Pericardium fibroblast (primary cell): ENCODE measurements around the gene SC5D. TPM values are rescaled to one million over a fixed set of nuclear protein-coding genes. Genes with fewer than 3 reads are reported as not detected.

Experiments
- total RNA-seq: library from RNA; depleted of rRNA; stranded (reverse); fragments of >200 nt; gene quantifications from 2 replicates; pipeline ENCODE4 v1.2.3, GENCODE V29; 2015

SC5D gene
- 47.8 and 49.6 TPM in 2 replicates for total RNA-seq

GRCh38 chr11:121292495-121293287, at the start of gene SC5D:
TSS of gene SC5D (plus strand) at chr11:121292771. CDS start at chr11:121303376, 10,605 bp downstream.

Other genes with a start within 250 kb of the SC5D start
- gene TECTA, start 191.5 kb upstream of the SC5D start, total RNA-seq = 0.23 and 0.26 TPM in 2 replicates
- gene SORL1, start 159.5 kb downstream of the SC5D start, total RNA-seq = 0.09 and 0.23 TPM in 2 replicates